K562 (cell line): ENCODE results near the gene SHB. TPM values are rescaled to one million over a fixed set of nuclear protein-coding genes. Genes with fewer than 3 reads are reported as not detected.
A peak's percentile ranks its signal among the peaks of the same experiment; 100 is the strongest.

Experiments used
- BRD9 ChIP-seq: fragments of 450-650 bp; IDR thresholded peaks from 2 replicates; pipeline ENCODE4 v1.6.1; 2018; ENCODE audit warnings: low read depth; ENCODE audit not compliant: partially characterized antibody
- CHD4 ChIP-seq: fragments of 200-600 bp; sonication (generic); IDR thresholded peaks from 3 replicates; pipeline ENCODE4 v1.6.1; 2012; ENCODE audit warnings: low read depth, mild to moderate bottlenecking, mixed read lengths, low read length, inconsistent platforms; ENCODE audit not compliant: insufficient read depth, insufficient replicate concordance, poor library complexity, severe bottlenecking
- DNMT1 ChIP-seq: fragments of 450-650 bp; IDR thresholded peaks from 2 replicates; pipeline ENCODE4 v1.6.1; 2016; ENCODE audit warnings: antibody characterized with exemption, mild to moderate bottlenecking
- FOXA1 ChIP-seq: fragments of 450-650 bp; IDR thresholded peaks from 2 replicates; pipeline ENCODE4 v1.6.1; 2016; ENCODE audit warnings: mild to moderate bottlenecking, borderline replicate concordance
- GABPB2 ChIP-seq: fragments of 250-450 bp; sonication (Bioruptor Pico); conservative IDR thresholded peaks from 2 replicates; pipeline ENCODE4 v1.5.1; 2021; ENCODE audit warnings: mild to moderate bottlenecking
- GATA2 ChIP-seq: sonication (generic); formaldehyde crosslinking; IDR thresholded peaks from 2 replicates; pipeline ENCODE4 v1.4.0; 2020; ENCODE audit warnings: mild to moderate bottlenecking, missing genetic modification reagents
- HCFC1 ChIP-seq: IDR thresholded peaks from 2 replicates; pipeline ENCODE4 v1.6.1; 2012; ENCODE audit warnings: low read depth, low read length, improper control_type of control experiment
- HDAC1 ChIP-seq, 2 experiments: fragments of 450-650 bp; IDR thresholded peaks; 2 replicates each; pipeline ENCODE4 v1.6.1; 2016 to 2017; ENCODE audit warnings: inconsistent platforms in 1 of 2, mild to moderate bottlenecking in 1 of 2, moderate library complexity in 1 of 2
- HMGN3 ChIP-seq: IDR thresholded peaks from 2 replicates; pipeline ENCODE4 v1.6.1; 2011; ENCODE audit warnings: borderline replicate concordance, low read depth, mild to moderate bottlenecking, mixed read lengths, low read length; ENCODE audit not compliant: insufficient read length; ENCODE audit errors: extremely low read depth
- HSF4 ChIP-seq: fragments of 250-450 bp; sonication (Bioruptor Pico); IDR thresholded peaks from 2 replicates; pipeline ENCODE4 v2.1.2; 2022; ENCODE audit warnings: mild to moderate bottlenecking, moderate library complexity, borderline replicate concordance
- KLF1 ChIP-seq: fragments of 450-650 bp; IDR thresholded peaks from 2 replicates; pipeline ENCODE4 v1.6.1; 2016; ENCODE audit warnings: missing genetic modification characterization, missing compliant biosample characterization
- NBN ChIP-seq: fragments of 450-650 bp; IDR thresholded peaks from 2 replicates; pipeline ENCODE4 v1.6.1; 2016; ENCODE audit warnings: low read depth, mild to moderate bottlenecking
- NELFE ChIP-seq: IDR thresholded peaks from 2 replicates; pipeline ENCODE4 v1.6.1; 2011; ENCODE audit warnings: mild to moderate bottlenecking; ENCODE audit not compliant: insufficient read depth, insufficient read length
- POLR3G ChIP-seq: IDR thresholded peaks from 2 replicates; pipeline ENCODE4 v1.6.1; 2011; ENCODE audit not compliant: insufficient read length, insufficient replicate concordance; ENCODE audit errors: extremely low read depth
- PTRF ChIP-seq: fragments of 450-650 bp; IDR thresholded peaks from 2 replicates; pipeline ENCODE4 v1.6.1; 2016; ENCODE audit warnings: mild to moderate bottlenecking, missing genetic modification characterization, missing compliant biosample characterization
- RBFOX2 ChIP-seq: fragments of 200-400 bp; formaldehyde crosslinking; IDR thresholded peaks from 2 replicates; pipeline ENCODE4 v1.6.1; 2017; ENCODE audit warnings: low read depth, mild to moderate bottlenecking, low read length, moderate library complexity
- RBM39 ChIP-seq: fragments of 200-400 bp; formaldehyde crosslinking; optimal IDR thresholded peaks from 2 replicates; pipeline ENCODE3; 2018; ENCODE audit warnings: low read depth, low read length
- SMARCA5 ChIP-seq: fragments of 450-650 bp; IDR thresholded peaks from 2 replicates; pipeline ENCODE4 v1.6.1; 2016
- SNIP1 ChIP-seq: fragments of 450-650 bp; IDR thresholded peaks from 2 replicates; pipeline ENCODE4 v1.7.1; 2017; ENCODE audit warnings: low read depth, mild to moderate bottlenecking
- SRSF1 ChIP-seq: fragments of 200-400 bp; formaldehyde crosslinking; IDR thresholded peaks from 2 replicates; pipeline ENCODE4 v1.6.1; 2017; ENCODE audit warnings: mild to moderate bottlenecking, low read depth, low read length, moderate library complexity
- TAL1 ChIP-seq: fragments of 450-650 bp; IDR thresholded peaks from 2 replicates; pipeline ENCODE4 v1.6.1; 2016; ENCODE audit warnings: mild to moderate bottlenecking
- WHSC1 ChIP-seq: IDR thresholded peaks from one replicate; pipeline ENCODE4 v1.6.1; 2012; ENCODE audit warnings: low read length, control low read depth, inconsistent platforms
- ZBTB8A ChIP-seq: fragments of 450-650 bp; IDR thresholded peaks from 2 replicates; pipeline ENCODE4 v1.6.1; 2018; ENCODE audit warnings: mild to moderate bottlenecking, moderate library complexity; ENCODE audit not compliant: partially characterized antibody
- ZFP36 ChIP-seq: fragments of 150-350 bp; IDR thresholded peaks from 2 replicates; pipeline ENCODE4 v1.6.1; 2018; ENCODE audit warnings: low read length, low read depth; ENCODE audit not compliant: partially characterized antibody
- ZFPM2 ChIP-seq: fragments of 250-450 bp; sonication (Bioruptor Pico); IDR thresholded peaks from 2 replicates; pipeline ENCODE4 v1.5.1; 2022; ENCODE audit warnings: mild to moderate bottlenecking
- ZNF143 ChIP-seq: sonication (generic); formaldehyde crosslinking; IDR thresholded peaks from 2 replicates; pipeline ENCODE4 v1.9.0; 2022; ENCODE audit warnings: mild to moderate bottlenecking, missing genetic modification reagents
- ZNF175 ChIP-seq: fragments of 200-800 bp; sonication (Bioruptor generic); IDR thresholded peaks from 2 replicates; pipeline ENCODE4 v1.6.1; 2016; ENCODE audit warnings: low read depth, mild to moderate bottlenecking, missing genetic modification characterization, missing compliant biosample characterization
- ZNF384 ChIP-seq: IDR thresholded peaks from 2 replicates; pipeline ENCODE4 v1.6.1; 2012; ENCODE audit warnings: low read depth, low read length, improper control_type of control experiment
- ZNF644 ChIP-seq: fragments of 200-800 bp; sonication (Bioruptor generic); IDR thresholded peaks from 2 replicates; pipeline ENCODE4 v1.6.1; 2016; ENCODE audit warnings: low read depth, missing genetic modification characterization, missing compliant biosample characterization
- ZZZ3 ChIP-seq: fragments of 450-650 bp; IDR thresholded peaks from 2 replicates; pipeline ENCODE4 v1.6.1; 2016; ENCODE audit warnings: antibody characterized with exemption, mild to moderate bottlenecking, moderate library complexity
- polyA plus RNA-seq, 8 experiments: library from polyadenylated mRNA; depleted of rRNA in 4 of 8; stranded (reverse) in 5 of 8; unstranded in 3 of 8; fragments of >200 nt; fragmentation: Nextera tagmentation in 2 of 8; fragmentation: Illumina TruSeq in 1 of 8; extraction: Ambion mirVana in 2 of 8; extraction: Trizol in 1 of 8; gene quantifications; 2 replicates each; pipeline versions ENCODE4 v1.2.1 to v1.2.3, GENCODE V29; 2011 to 2014; ENCODE audit warnings: inconsistent platforms in 1 of 8, missing spikeins in 1 of 8
- total RNA-seq, 7 experiments: library from RNA; depleted of rRNA in 6 of 7; stranded (reverse); fragments of >200 nt in 6 of 7; fragmentation: Illumina TruSeq in 2 of 7; extraction: Trizol in 2 of 7; gene quantifications; 2 replicates each; pipeline versions ENCODE4 v1.2.1 to v1.2.3, GENCODE V29; 2011 to 2021; ENCODE audit warnings: low replicate concordance in 1 of 7
- TF ChIP-seq, protein P1 (sequence below): fragments of 450-650 bp; formaldehyde crosslinking; IDR thresholded peaks from 2 replicates; pipeline ENCODE4 v1.4.0; 2020; ENCODE audit warnings: mild to moderate bottlenecking, moderate library complexity

SHB gene
- total and polyA plus RNA-seq, 9 of the 15 experiments (the other 6 are each of a cell fraction or from before 2014, with no cell fraction given), result 0.78 to 16.0 (median 5.3) TPM

DNA sequence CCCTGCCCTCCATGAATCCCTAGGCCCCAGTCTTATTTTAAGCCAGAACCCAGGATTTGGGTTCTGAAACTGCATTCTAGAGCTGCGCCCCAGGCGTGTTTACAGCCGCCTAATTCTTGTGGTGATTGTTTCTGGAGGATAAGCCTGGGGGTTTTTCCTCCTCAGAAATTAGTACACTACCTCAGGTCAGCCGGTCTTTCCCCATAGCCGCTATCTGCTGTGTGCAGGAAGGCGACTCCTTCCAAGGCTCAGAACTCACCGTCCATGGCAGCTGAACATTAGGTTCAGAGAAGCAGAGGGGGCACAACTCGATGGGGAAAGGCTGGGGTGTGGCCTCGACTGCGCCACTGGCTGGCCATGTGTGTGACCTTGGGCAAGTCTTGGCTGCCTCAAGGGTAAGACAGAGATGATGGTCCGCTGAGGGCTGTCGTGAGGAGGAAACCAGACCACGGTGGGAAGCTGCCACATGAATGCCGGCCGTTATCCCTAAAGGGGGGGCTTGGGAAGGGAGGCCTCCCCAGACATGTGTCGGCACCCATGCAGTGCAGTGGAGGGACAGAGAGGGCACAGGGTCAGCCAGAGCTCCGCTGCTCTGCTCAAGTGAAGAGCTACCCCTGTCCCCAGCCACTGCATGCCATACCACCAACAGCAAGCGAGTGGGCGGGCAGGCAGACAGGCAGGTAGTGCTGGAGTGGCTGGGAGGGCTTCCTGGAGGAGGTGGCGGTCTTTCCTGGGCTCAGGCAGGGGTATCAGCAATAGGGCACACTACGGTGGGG is 28.9 kb downstream of the SHB start (continued):
- TF ChIP-seq CHD4 (peak; percentile 4), KLF1 (tag) (no peak; the same call in 1 of the 2 replicates), DNMT1 (no peak), GATA2 (CRISPR knock-in tag) (peak; percentile 68), HDAC1 (IDR thresholded peaks at IDR 0.05) (no peak), HSF4 (CRISPR knock-in tag) (no peak), ZBTB8A (no peak), SMARCA5 (peak; percentile 98), ZFP36 (peak; percentile 100), GABPB2 (CRISPR knock-in tag) (no peak), HMGN3 (no peak), WHSC1 (no peak), ZNF384 (no peak), PTRF (tag) (no peak), ZZZ3 (no peak), BRD9 (no peak), ZFPM2 (CRISPR knock-in tag) (no peak), FOXA1 (no peak), ZNF644 (tag) (peak; percentile 77; the same call in 1 of the 2 replicates), NELFE (no peak), NBN (no peak), SNIP1 (no peak), SRSF1 (no peak), POLR3G (no peak), ZNF175 (CRISPR knock-in tag) (no peak), TAL1 (peak; percentile 72; the same call in 1 of the 2 replicates), ZNF143 (CRISPR knock-in tag) (no peak), RBFOX2 (peak; percentile 56), HCFC1 (no peak), RBM39 (no peak)
- TF ChIP-seq, protein P1, sequence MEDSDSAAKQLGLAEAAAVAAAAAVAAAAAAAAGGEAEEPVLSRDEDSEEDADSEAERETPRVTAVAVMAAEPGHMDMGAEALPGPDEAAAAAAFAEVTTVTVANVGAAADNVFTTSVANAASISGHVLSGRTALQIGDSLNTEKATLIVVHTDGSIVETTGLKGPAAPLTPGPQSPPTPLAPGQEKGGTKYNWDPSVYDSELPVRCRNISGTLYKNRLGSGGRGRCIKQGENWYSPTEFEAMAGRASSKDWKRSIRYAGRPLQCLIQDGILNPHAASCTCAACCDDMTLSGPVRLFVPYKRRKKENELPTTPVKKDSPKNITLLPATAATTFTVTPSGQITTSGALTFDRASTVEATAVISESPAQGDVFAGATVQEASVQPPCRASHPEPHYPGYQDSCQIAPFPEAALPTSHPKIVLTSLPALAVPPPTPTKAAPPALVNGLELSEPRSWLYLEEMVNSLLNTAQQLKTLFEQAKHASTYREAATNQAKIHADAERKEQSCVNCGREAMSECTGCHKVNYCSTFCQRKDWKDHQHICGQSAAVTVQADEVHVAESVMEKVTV (CRISPR knock-in tag), result no peak
